Skin of body (tissue), 1 donor: ENCODE results near the gene FAT1. TPM values are rescaled to one million over a fixed set of nuclear protein-coding genes. Genes with fewer than 3 reads are reported as not detected.

ENCODE experiments used
- total RNA-seq: library from RNA; depleted of rRNA; stranded (reverse); fragments of >200 nt; gene quantifications from one replicate; pipeline ENCODE4 v1.2.3, GENCODE V29; 2014

FAT1 gene
- total RNA-seq, 1 donor from 2014 or later = 171 TPM

Other genes with a start within 250 kb of the FAT1 start
- gene MTNR1A, start 168.3 kb downstream of the FAT1 start, total RNA-seq = 0.20 TPM